ENCODE data around the gene DCUN1D2. TPM values are rescaled to one million over a fixed set of nuclear protein-coding genes. Genes with fewer than 3 reads are reported as not detected.

The DCUN1D2 gene
- total RNA-seq, 1 donor from 2014 or later = 23.8 TPM

GRCh38 chr13:113460599-113460998, 29.9 kb downstream of the DCUN1D2 start:
- no peak overlapping the region for H3K4me3 ChIP-seq
- H3K4me1 ChIP-seq = no peaks in the 10 kb centered on the region
- DNase-seq (ENCODE audit: low spot score) = no peak
- Mint-ChIP-seq H3K36me3 (peaks cover 15% of the 10 kb centered on the region), H3K4me3 (no peak overlapping the region), H3K4me1 (no peaks in the 10 kb centered on the region), H3K27ac (no peak overlapping the region), H3K27me3 (ENCODE audit: insufficient read depth, low read depth) (peaks cover 3% of the 10 kb centered on the region), H3K9me3 (no peaks in the 10 kb centered on the region)
- TF ChIP-seq EZH2 (IDR thresholded peaks at IDR 0.05) (no peak), CTCF (IDR thresholded peaks at IDR 0.05) (no peak), EZH2phosphoT487 (IDR thresholded peaks at IDR 0.05) (no peak)
- H3K9me3 ChIP-seq (ENCODE audit: low read depth) = no peaks in the 10 kb centered on the region
- H3F3A ChIP-seq (ENCODE audit: low read depth) = no peaks in the 10 kb centered on the region
- H3K36me3 ChIP-seq = no peaks in the 10 kb centered on the region
- no peaks in the 10 kb centered on the region for H4K20me1 ChIP-seq (ENCODE audit: low read depth)
- no peak overlapping the region for H3K27ac ChIP-seq
- H3K4me2 ChIP-seq = no peak overlapping the region
- no peaks in the 10 kb centered on the region for H3K79me2 ChIP-seq (ENCODE audit: low read depth)
- no peaks in the 10 kb centered on the region for H3K27me3 ChIP-seq
- no peak overlapping the region for H3K9ac ChIP-seq
- H2AFZ ChIP-seq (replicated peaks) = no peak overlapping the region

GRCh38 chr13:113460064-113460555, 30.4 kb downstream of the DCUN1D2 start:
- H3K27ac ChIP-seq = no peak overlapping the region
- H2AFZ ChIP-seq (replicated peaks) = no peak overlapping the region
- H4K20me1 ChIP-seq (ENCODE audit: low read depth) = no peaks in the 10 kb centered on the region
- H3K9ac ChIP-seq = no peak overlapping the region
- no peak overlapping the region for H3K4me3 ChIP-seq
- no peak overlapping the region for H3K4me2 ChIP-seq
- no peaks in the 10 kb centered on the region for H3K36me3 ChIP-seq
- Mint-ChIP-seq H3K4me3 (no peak overlapping the region), H3K27ac (no peak overlapping the region), H3K4me1 (no peaks in the 10 kb centered on the region), H3K9me3 (no peaks in the 10 kb centered on the region), H3K36me3 (peaks cover 15% of the 10 kb centered on the region), H3K27me3 (ENCODE audit: insufficient read depth, low read depth) (peaks cover 3% of the 10 kb centered on the region)
- no peaks in the 10 kb centered on the region for H3K9me3 ChIP-seq (ENCODE audit: low read depth)
- no peak for TF ChIP-seq EZH2 (IDR thresholded peaks at IDR 0.05)
- TF ChIP-seq CTCF (IDR thresholded peaks at IDR 0.05) = no peak
- TF ChIP-seq EZH2phosphoT487 (IDR thresholded peaks at IDR 0.05) = no peak
- H3K4me1 ChIP-seq = no peaks in the 10 kb centered on the region
- no peaks in the 10 kb centered on the region for H3K27me3 ChIP-seq
- no peaks in the 10 kb centered on the region for H3F3A ChIP-seq (ENCODE audit: low read depth)
- H3K79me2 ChIP-seq (ENCODE audit: low read depth) = no peaks in the 10 kb centered on the region
- no peak for DNase-seq (ENCODE audit: low spot score)

- H3K4me3 Mint-ChIP-seq = no peak overlapping the region
- Histone ChIP-seq H3F3A (ENCODE audit: low read depth) (no peaks in the 10 kb centered on the region), H2AFZ (replicated peaks) (no peak overlapping the region), H3K36me3 (no peaks in the 10 kb centered on the region), H3K27me3 (no peaks in the 10 kb centered on the region), H3K27ac (no peak overlapping the region), H3K4me1 (no peaks in the 10 kb centered on the region), H3K4me2 (no peak overlapping the region), H3K9ac (no peak overlapping the region), H3K79me2 (ENCODE audit: low read depth) (no peaks in the 10 kb centered on the region), H4K20me1 (ENCODE audit: low read depth) (no peaks in the 10 kb centered on the region), H3K9me3 (ENCODE audit: low read depth) (no peaks in the 10 kb centered on the region), H3K4me3 (no peak overlapping the region)
- H3K9me3 Mint-ChIP-seq = no peaks in the 10 kb centered on the region
- H3K36me3 Mint-ChIP-seq = peaks cover 18% of the 10 kb centered on the region
- H3K4me1 Mint-ChIP-seq = peaks cover 2% of the 10 kb centered on the region
- H3K27me3 Mint-ChIP-seq (ENCODE audit: insufficient read depth, low read depth) = peaks cover 3% of the 10 kb centered on the region
- H3K27ac Mint-ChIP-seq = no peak overlapping the region
- TF ChIP-seq EZH2phosphoT487 (IDR thresholded peaks at IDR 0.05) = no peak
- TF ChIP-seq CTCF (IDR thresholded peaks at IDR 0.05) = peak; percentile 39
- DNase-seq (ENCODE audit: low spot score) = peak; percentile 57
Measured at GRCh38 chr13:113458253-113459065, 32.1 kb downstream of the DCUN1D2 start.
